Keratinocyte (primary cell): ENCODE results near the gene TCP11L1. TPM values are rescaled to one million over a fixed set of nuclear protein-coding genes. Genes with fewer than 3 reads are reported as not detected.

Experiments used
- DNase-seq: peaks from one replicate; pipeline ENCODE4 v3.0.0-alpha.2; 2011; ENCODE audit warnings: low read depth, missing footprints, low spot score
- FAIRE-seq: peaks from 2 replicates; lab custom pipeline; 2011; peaks lifted over from hg19 to GRCh38; lab: Jason Lieb, UNC
- H2AFZ ChIP-seq: 2 replicates; pipeline ENCODE4 v1.6.0; 2012; ENCODE audit warnings: low read length, control low read depth, inconsistent platforms; ENCODE audit not compliant: control insufficient read depth
- H3K27ac ChIP-seq: 2 replicates; pipeline ENCODE4 v1.5.1; 2011; ENCODE audit warnings: low read length; ENCODE audit not compliant: control insufficient read depth, insufficient read depth
- H3K27me3 ChIP-seq: 3 replicates; pipeline ENCODE4 v1.6.0; 2011; ENCODE audit warnings: low read length; ENCODE audit not compliant: control insufficient read depth, insufficient read depth; ENCODE audit errors: extremely low read depth
- H3K36me3 ChIP-seq, 2 experiments: 2 replicates in 1 of 2; 3 replicates in 1 of 2; pipeline ENCODE4 v1.5.1; 2011; ENCODE audit warnings: low read length in 2 of 2, mild to moderate bottlenecking in 1 of 2; ENCODE audit not compliant: control insufficient read depth in 2 of 2, insufficient read depth in 2 of 2; ENCODE audit errors: extremely low read depth in 1 of 2
- H3K4me1 ChIP-seq: 3 replicates; pipeline ENCODE4 v1.5.1; 2011; ENCODE audit warnings: low read length; ENCODE audit not compliant: control insufficient read depth, insufficient read depth; ENCODE audit errors: extremely low read depth
- H3K4me2 ChIP-seq: 3 replicates; pipeline ENCODE4 v1.6.0; 2011; ENCODE audit warnings: low read depth, low read length; ENCODE audit not compliant: control insufficient read depth, insufficient read depth; ENCODE audit errors: extremely low read depth
- H3K4me3 ChIP-seq, 3 experiments: fragments of 200-600 bp in 1 of 3; sonication (generic) in 1 of 3; 2 replicates in 2 of 3; 3 replicates in 1 of 3; pipeline ENCODE4 v1.5.1; 2011 to 2016; ENCODE audit warnings: low read length in 3 of 3, mild to moderate bottlenecking in 3 of 3, control low read depth in 2 of 3, inconsistent platforms in 1 of 3, low read depth in 1 of 3, mixed read lengths in 1 of 3, mixed run types in 1 of 3, moderate library complexity in 1 of 3; ENCODE audit not compliant: control insufficient read depth in 2 of 3, insufficient read depth in 2 of 3; ENCODE audit errors: extremely low read depth in 1 of 3
- H3K79me2 ChIP-seq: 2 replicates; pipeline ENCODE4 v1.6.0; 2012; ENCODE audit warnings: low read length; ENCODE audit not compliant: control insufficient read depth, insufficient read depth
- H3K9ac ChIP-seq: 3 replicates; pipeline ENCODE4 v1.6.0; 2011; ENCODE audit warnings: low read length; ENCODE audit not compliant: control insufficient read depth, insufficient read depth; ENCODE audit errors: extremely low read depth
- H3K9me1 ChIP-seq: 3 replicates; pipeline ENCODE4 v1.6.0; 2011; ENCODE audit warnings: low read length; ENCODE audit not compliant: control insufficient read depth, insufficient read depth; ENCODE audit errors: extremely low read depth
- H3K9me3 ChIP-seq: 2 replicates; pipeline ENCODE4 v1.5.1; 2012; ENCODE audit warnings: low read depth, low read length; ENCODE audit not compliant: control insufficient read depth
- H4K20me1 ChIP-seq: 3 replicates; pipeline ENCODE4 v1.6.0; 2011; ENCODE audit warnings: low read length; ENCODE audit not compliant: control insufficient read depth, insufficient read depth; ENCODE audit errors: extremely low read depth
- EZH2 ChIP-seq: IDR thresholded peaks from one replicate; pipeline ENCODE4 v1.6.1; 2012; ENCODE audit warnings: inconsistent platforms, mild to moderate bottlenecking, low read length, moderate library complexity
- dilution Hi-C: fragments of 300-500 bp; cut with MboI; formaldehyde crosslinking; loops from one replicate; pipeline ENCODE4 v1.7.0; 2020; ENCODE audit warnings: low sequenced_read_pairs; ENCODE audit not compliant: extremely low pct_ligation_motif_present
- polyA plus RNA-seq, 5 experiments: library from polyadenylated mRNA; depleted of rRNA in 3 of 5; stranded (reverse) in 3 of 5; stranded (forward) in 1 of 5; unstranded in 1 of 5; fragments of >200 nt; gene quantifications; 1 replicate in 1 of 5; 2 replicates in 3 of 5; 3 replicates in 1 of 5; pipeline versions ENCODE4 v1.2.1 to v1.2.3, GENCODE V29; 2011 to 2012; ENCODE audit warnings: missing spikeins in 2 of 5, low read depth in 1 of 5, low replicate concordance in 1 of 5
- TF ChIP-seq, protein P1 (sequence below), 3 experiments: IDR thresholded peaks in 1 of 3; conservative IDR thresholded peaks in 1 of 3; optimal IDR thresholded peaks in 1 of 3; 2 replicates in 2 of 3; 3 replicates in 1 of 3; pipeline versions ENCODE3 to v1.5.1; 2011; ENCODE audit warnings: low read length in 3 of 3, mild to moderate bottlenecking in 3 of 3, moderate library complexity in 2 of 3, control low read depth in 1 of 3, inconsistent platforms in 1 of 3; ENCODE audit not compliant: insufficient read depth in 2 of 3; ENCODE audit errors: extremely low read depth in 1 of 3

The TCP11L1 gene
- polyA plus RNA-seq, 1 donor (not counting 4 experiments of a cell fraction or from before 2014, with no cell fraction given) = 22.8 TPM

DNA sequence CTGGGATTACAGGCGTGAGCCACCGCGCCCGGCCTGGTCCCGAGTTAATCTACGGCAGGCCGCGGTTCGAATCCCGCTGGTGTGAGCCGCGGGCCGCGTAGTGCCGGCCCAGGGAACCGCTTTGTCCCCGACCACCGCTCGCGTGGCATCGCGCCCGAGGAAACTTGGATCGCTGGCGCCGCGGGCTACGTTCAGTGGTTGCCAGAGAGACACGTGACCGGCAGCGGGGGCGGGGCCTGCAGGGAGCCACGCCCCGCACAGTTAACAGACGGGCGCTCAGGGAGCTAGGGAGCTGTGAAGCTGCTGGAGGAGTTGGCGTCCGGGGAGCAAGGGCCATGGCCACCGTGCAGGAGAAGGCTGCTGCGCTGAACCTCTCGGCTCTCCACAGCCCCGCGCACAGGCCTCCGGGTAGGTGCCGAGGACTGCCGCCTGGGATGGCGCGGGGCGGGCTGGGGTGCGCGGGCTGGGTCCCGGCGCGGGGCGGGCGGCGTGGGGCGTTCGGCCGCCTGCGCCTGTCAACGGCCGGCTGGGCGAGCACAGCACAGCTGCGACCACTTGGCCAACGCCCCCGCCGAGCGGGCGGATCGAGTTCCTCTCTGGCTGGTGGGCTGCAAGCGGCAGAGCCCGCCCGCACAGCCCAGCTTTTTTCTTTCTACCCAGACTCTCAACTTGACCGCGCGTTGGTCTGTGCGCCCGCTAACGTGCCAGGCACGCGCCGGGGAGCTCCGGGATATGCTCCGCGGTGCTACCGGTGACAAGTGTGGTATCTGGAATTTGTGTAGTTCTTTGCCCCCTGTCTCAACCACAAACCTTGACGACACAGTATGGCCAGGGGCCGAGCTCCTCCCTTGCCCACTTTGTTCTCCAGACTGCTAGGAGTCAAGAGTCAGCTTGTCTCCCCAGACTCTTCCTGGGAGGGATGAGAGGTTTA is 23.5 kb upstream of the TCP11L1 start, which contains the start of gene DEPDC7:
Gene DEPDC7, plus strand, starts transcription at position 258 of the 931 bp plus-strand sequence. Its CDS starts 78 bp downstream, at position 336.
- Histone ChIP-seq H3K9ac (peak within 1 kb of the TSS; percentile 86), H3K79me2 (peaks cover 45% of the 10 kb centered on the region), H3K27me3 (no peaks in the 10 kb centered on the region), H3K9me3 (no peaks in the 10 kb centered on the region), H4K20me1 (no peaks in the 10 kb centered on the region), H3K9me1 (no peaks in the 10 kb centered on the region), H3K4me1 (peaks cover 28% of the 10 kb centered on the region), H3K4me2 (peak within 1 kb of the TSS; percentile 98), H2AFZ (peak within 1 kb of the TSS; percentile 81), H3K36me3 (no peaks in the 10 kb centered on the region), H3K27ac (peak within 1 kb of the TSS; percentile 79), H3K4me3 (peak within 1 kb of the TSS; percentile 60 to 94 (median 93))
- TF ChIP-seq EZH2 = no peak
- TF ChIP-seq, protein P1, sequence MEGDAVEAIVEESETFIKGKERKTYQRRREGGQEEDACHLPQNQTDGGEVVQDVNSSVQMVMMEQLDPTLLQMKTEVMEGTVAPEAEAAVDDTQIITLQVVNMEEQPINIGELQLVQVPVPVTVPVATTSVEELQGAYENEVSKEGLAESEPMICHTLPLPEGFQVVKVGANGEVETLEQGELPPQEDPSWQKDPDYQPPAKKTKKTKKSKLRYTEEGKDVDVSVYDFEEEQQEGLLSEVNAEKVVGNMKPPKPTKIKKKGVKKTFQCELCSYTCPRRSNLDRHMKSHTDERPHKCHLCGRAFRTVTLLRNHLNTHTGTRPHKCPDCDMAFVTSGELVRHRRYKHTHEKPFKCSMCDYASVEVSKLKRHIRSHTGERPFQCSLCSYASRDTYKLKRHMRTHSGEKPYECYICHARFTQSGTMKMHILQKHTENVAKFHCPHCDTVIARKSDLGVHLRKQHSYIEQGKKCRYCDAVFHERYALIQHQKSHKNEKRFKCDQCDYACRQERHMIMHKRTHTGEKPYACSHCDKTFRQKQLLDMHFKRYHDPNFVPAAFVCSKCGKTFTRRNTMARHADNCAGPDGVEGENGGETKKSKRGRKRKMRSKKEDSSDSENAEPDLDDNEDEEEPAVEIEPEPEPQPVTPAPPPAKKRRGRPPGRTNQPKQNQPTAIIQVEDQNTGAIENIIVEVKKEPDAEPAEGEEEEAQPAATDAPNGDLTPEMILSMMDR (optimal IDR thresholded peaks at IDR 0.05 in 1 of 3, IDR thresholded peaks at IDR 0.05 in 1 of 3, conservative IDR thresholded peaks at IDR 0.05 in 1 of 3; ENCODE audit: extremely low read depth in 1 of 3, insufficient read depth in 2 of 3, low read length in 3 of 3) = no peak
- dilution Hi-C loops = no loop called here
- peak; percentile 67 for FAIRE-seq
- DNase-seq = no peak

DNA sequence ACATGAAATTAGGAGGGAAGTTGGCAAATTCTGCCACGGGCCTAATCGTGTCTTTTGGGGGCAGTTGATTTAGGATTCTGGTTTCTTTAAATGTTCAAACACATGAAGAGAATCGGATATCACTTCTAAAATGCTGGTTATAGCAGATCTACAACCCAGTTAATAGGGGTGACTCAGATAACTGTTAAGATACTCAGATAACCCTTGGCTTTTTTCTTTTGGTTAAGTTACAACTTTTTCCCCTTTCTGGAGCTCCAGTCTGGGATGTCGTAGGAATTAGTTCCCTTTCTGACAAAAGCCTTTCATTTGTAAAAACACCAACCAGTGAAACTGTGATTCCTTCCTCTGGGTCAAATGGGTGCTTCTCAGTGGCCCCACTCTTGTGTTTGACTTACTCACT is 22.7 kb upstream of the TCP11L1 start:
- TF ChIP-seq, protein P1 (optimal IDR thresholded peaks at IDR 0.05 in 1 of 3, IDR thresholded peaks at IDR 0.05 in 1 of 3, conservative IDR thresholded peaks at IDR 0.05 in 1 of 3; ENCODE audit: extremely low read depth in 1 of 3, insufficient read depth in 2 of 3, low read length in 3 of 3) = no peak
- TF ChIP-seq EZH2 = no peak
- no peaks in the 10 kb centered on the region for H4K20me1 ChIP-seq
- peaks cover 50% of the 10 kb centered on the region for H3K79me2 ChIP-seq
- no peaks in the 10 kb centered on the region for H3K9me3 ChIP-seq
- peak overlapping the region; percentile 86 for H3K9ac ChIP-seq
- no peaks in the 10 kb centered on the region for H3K9me1 ChIP-seq
- no peak for DNase-seq
- H3K27me3 ChIP-seq = no peaks in the 10 kb centered on the region
- no peak overlapping the region for H2AFZ ChIP-seq
- dilution Hi-C loops = no loop called here
- FAIRE-seq = peak; percentile 5
- peak overlapping the region; percentile 60 to 94 (median 93) for H3K4me3 ChIP-seq
- H3K4me1 ChIP-seq = peaks cover 27% of the 10 kb centered on the region
- H3K27ac ChIP-seq = peak overlapping the region; percentile 79
- no peaks in the 10 kb centered on the region for H3K36me3 ChIP-seq
- H3K4me2 ChIP-seq = peak overlapping the region; percentile 98
